NOMO-1 (cell line): Measurements from ENCODE around the gene PTPRG.
"Not testable (repeated sequence)": the region's sequence is repeated elsewhere in the genome, so short reads cannot be mapped to it uniquely, and the experiment has no call there.

Experiments
- DNase-seq, 2 experiments: peaks; one replicate each; lab custom pipeline; 2025; ENCODE audit not compliant: unreplicated experiment in 2 of 2; lab: John Stamatoyannopoulos, UW

Gene PTPRG

GRCh38 chr3:62025913-62026312 lies 464.5 kb downstream of the PTPRG start:
- DNase-seq: no peak

- DNase-seq: no peak
Observed at GRCh38 chr3:62027241-62027640, 465.9 kb downstream of the PTPRG start.

- no peak for DNase-seq
Observed at GRCh38 chr3:62027796-62028195, 466.4 kb downstream of the PTPRG start.

GRCh38 chr3:62028236-62028635 lies 466.9 kb downstream of the PTPRG start:
- DNase-seq: no peak

- DNase-seq: no peak
Observed at GRCh38 chr3:62032738-62033137, 471.4 kb downstream of the PTPRG start.

- no peak for DNase-seq
Observed at GRCh38 chr3:62035402-62036057, 474.2 kb downstream of the PTPRG start.

GRCh38 chr3:62036726-62037125 lies 475.4 kb downstream of the PTPRG start:
- DNase-seq: no peak

- DNase-seq: not testable (repeated sequence)
Observed at GRCh38 chr3:62038798-62039197, 477.4 kb downstream of the PTPRG start.

GRCh38 chr3:62039586-62039985 lies 478.2 kb downstream of the PTPRG start:
- DNase-seq: no peak

- DNase-seq: no peak
Observed at GRCh38 chr3:62041681-62042080, 480.3 kb downstream of the PTPRG start.

GRCh38 chr3:62044874-62045411 lies 483.6 kb downstream of the PTPRG start:
- DNase-seq: no peak

GRCh38 chr3:62046326-62046725 lies 485.0 kb downstream of the PTPRG start:
- DNase-seq: no peak

- DNase-seq: no peak
Observed at GRCh38 chr3:62048577-62048976, 487.2 kb downstream of the PTPRG start.

GRCh38 chr3:62049033-62049432 lies 487.7 kb downstream of the PTPRG start:
- no peak for DNase-seq

- no peak for DNase-seq
Observed at GRCh38 chr3:62051506-62051905, 490.1 kb downstream of the PTPRG start.

- DNase-seq: no peak
Observed at GRCh38 chr3:62052331-62052730, 491.0 kb downstream of the PTPRG start.

GRCh38 chr3:62056658-62057057 lies 495.3 kb downstream of the PTPRG start:
- no peak for DNase-seq

GRCh38 chr3:62057339-62058047 lies 496.1 kb downstream of the PTPRG start:
- no peak for DNase-seq

GRCh38 chr3:62065985-62066693 lies 504.8 kb downstream of the PTPRG start:
- DNase-seq: no peak

- DNase-seq: no peak
Observed at GRCh38 chr3:62068337-62068736, 507.0 kb downstream of the PTPRG start.

- DNase-seq: no peak
Observed at GRCh38 chr3:62070891-62071290, 509.5 kb downstream of the PTPRG start.

- no peak for DNase-seq
Observed at GRCh38 chr3:62073038-62073437, 511.7 kb downstream of the PTPRG start.
